ENCODE measurements around the gene AP3S1. TPM values are rescaled to one million over a fixed set of nuclear protein-coding genes. Genes with fewer than 3 reads are reported as not detected.
A peak's percentile ranks its signal among the peaks of the same experiment; 100 is the strongest.

The AP3S1 gene
- total RNA-seq, 1 donor from 2014 or later = 57.3 TPM

GRCh38 chr5:115840873-115841272 is 862 bp upstream of the AP3S1 start:
- H3K4me3 ChIP-seq = peak overlapping the region; percentile 89
- peaks cover 17% of the 10 kb centered on the region for H3K36me3 ChIP-seq
- H3K9me3 ChIP-seq (replicated peaks) = no peaks in the 10 kb centered on the region
- TF ChIP-seq CTCF (IDR thresholded peaks at IDR 0.05; ENCODE audit: borderline replicate concordance) = no peak
- peaks cover 75% of the 10 kb centered on the region for H3K4me1 ChIP-seq
- no peak for DNase-seq
- intact Hi-C loops (cut with micrococcal nuclease) = no loop called here
- no peaks in the 10 kb centered on the region for H3K27me3 ChIP-seq (ENCODE audit: low read depth)
- peak overlapping the region; percentile 97 for H3K27ac ChIP-seq (replicated peaks)

GRCh38 chr5:115842089-115842935 is 577 bp downstream of the AP3S1 start:
- Histone ChIP-seq H3K27ac (replicated peaks) (peak overlapping the region; percentile 97), H3K4me3 (peak overlapping the region; percentile 89), H3K9me3 (replicated peaks) (no peaks in the 10 kb centered on the region), H3K27me3 (ENCODE audit: low read depth) (no peaks in the 10 kb centered on the region), H3K36me3 (peaks cover 2% of the 10 kb centered on the region), H3K4me1 (peaks cover 85% of the 10 kb centered on the region)
- TF ChIP-seq CTCF (IDR thresholded peaks at IDR 0.05; ENCODE audit: borderline replicate concordance) = peak; percentile 41
- intact Hi-C loops (cut with micrococcal nuclease) = no loop called here
- DNase-seq = no peak

- Histone ChIP-seq H3K27ac (replicated peaks) (peak overlapping the region; percentile 97), H3K9me3 (replicated peaks) (no peaks in the 10 kb centered on the region), H3K4me3 (peak overlapping the region; percentile 89), H3K4me1 (peaks cover 85% of the 10 kb centered on the region), H3K27me3 (ENCODE audit: low read depth) (no peaks in the 10 kb centered on the region), H3K36me3 (no peaks in the 10 kb centered on the region)
- intact Hi-C loops (cut with micrococcal nuclease) = no loop called here
- DNase-seq = no peak
- TF ChIP-seq CTCF (IDR thresholded peaks at IDR 0.05; ENCODE audit: borderline replicate concordance) = no peak
Observed at GRCh38 chr5:115842952-115843351, 1.2 kb downstream of the AP3S1 start.

GRCh38 chr5:115843444-115844130 is 1.9 kb downstream of the AP3S1 start:
- peak overlapping the region; percentile 89 for H3K4me3 ChIP-seq
- peak overlapping the region; percentile 97 for H3K27ac ChIP-seq (replicated peaks)
- peaks cover 81% of the 10 kb centered on the region for H3K4me1 ChIP-seq
- intact Hi-C loops (cut with micrococcal nuclease) = no loop called here
- no peak for DNase-seq
- TF ChIP-seq CTCF (IDR thresholded peaks at IDR 0.05; ENCODE audit: borderline replicate concordance) = no peak
- H3K36me3 ChIP-seq = no peaks in the 10 kb centered on the region
- H3K9me3 ChIP-seq (replicated peaks) = no peaks in the 10 kb centered on the region
- no peaks in the 10 kb centered on the region for H3K27me3 ChIP-seq (ENCODE audit: low read depth)

- Histone ChIP-seq H3K9me3 (replicated peaks) (no peaks in the 10 kb centered on the region), H3K36me3 (no peaks in the 10 kb centered on the region), H3K4me3 (peak overlapping the region; percentile 89), H3K4me1 (peaks cover 81% of the 10 kb centered on the region), H3K27me3 (ENCODE audit: low read depth) (no peaks in the 10 kb centered on the region), H3K27ac (replicated peaks) (peak overlapping the region; percentile 97)
- DNase-seq = no peak
- TF ChIP-seq CTCF (IDR thresholded peaks at IDR 0.05; ENCODE audit: borderline replicate concordance) = no peak
- intact Hi-C loops (cut with micrococcal nuclease) = no loop called here
Observed at GRCh38 chr5:115844321-115844817, 2.6 kb downstream of the AP3S1 start.
